ENCODE results near the gene PRKCSH.
"Not testable (repeated sequence)": the region's sequence is repeated elsewhere in the genome, so short reads cannot be mapped to it uniquely, and the experiment has no call there.

The PRKCSH gene

GRCh38 chr19:11420429-11421370 is 14.7 kb upstream of the PRKCSH start:
- no peak for DNase-seq

- DNase-seq = no peak
These were observed 13.9 kb upstream of the PRKCSH start for GRCh38 chr19:11421371-11422098.

GRCh38 chr19:11422163-11423065 is 13.0 kb upstream of the PRKCSH start:
- DNase-seq = peak; percentile 33

- DNase-seq = no peak
These were observed 12.2 kb upstream of the PRKCSH start for GRCh38 chr19:11423164-11423790.

GRCh38 chr19:11423791-11424181 is 11.6 kb upstream of the PRKCSH start:
- no peak for DNase-seq

GRCh38 chr19:11425719-11426457 is 9.5 kb upstream of the PRKCSH start:
- DNase-seq = no peak

GRCh38 chr19:11426656-11427055 is 8.8 kb upstream of the PRKCSH start:
- no peak for DNase-seq

GRCh38 chr19:11433526-11433925 is 1.9 kb upstream of the PRKCSH start:
- not testable (repeated sequence) for DNase-seq

GRCh38 chr19:11434703-11435056 is 755 bp upstream of the PRKCSH start:
- no peak for DNase-seq

GRCh38 chr19:11435833-11436313 is 438 bp downstream of the PRKCSH start:
- no peak for DNase-seq

- no peak for DNase-seq
These were observed 2.5 kb downstream of the PRKCSH start for GRCh38 chr19:11437955-11438354.

GRCh38 chr19:11444059-11444458 is 8.6 kb downstream of the PRKCSH start:
- no peak for DNase-seq

GRCh38 chr19:11445141-11445540 is 9.7 kb downstream of the PRKCSH start:
- no peak for DNase-seq

GRCh38 chr19:11446271-11446651 is 10.8 kb downstream of the PRKCSH start:
- no peak for DNase-seq

GRCh38 chr19:11446652-11447301 is 11.3 kb downstream of the PRKCSH start:
- DNase-seq = peak; percentile 20

GRCh38 chr19:11447347-11448262 is 12.2 kb downstream of the PRKCSH start:
- no peak for DNase-seq

- DNase-seq = no peak
These were observed 13.0 kb downstream of the PRKCSH start for GRCh38 chr19:11448410-11448809.

GRCh38 chr19:11448923-11449554 is 13.6 kb downstream of the PRKCSH start:
- no peak for DNase-seq
